ENCODE results near the gene CWC25.

CWC25 gene

GRCh38 chr17:38786372-38786771 is 38.7 kb downstream of the CWC25 start:
- POLR2A ChIA-PET, result no interaction called here
- TF ChIP-seq CTCF (IDR thresholded peaks at IDR 0.05; ENCODE audit: control extremely low read depth, extremely low read depth, low read depth, missing control alignments), result no peak
- CTCF ChIA-PET, result interaction anchor here (1.4 kb wide), 1 partner anchor 8 kb away, joined by 3 read pairs; no protein-coding TSS in a partner anchor
- no peak for DNase-seq (ENCODE audit: extremely low spot score)

GRCh38 chr17:38783227-38783626 is 41.9 kb downstream of the CWC25 start:
- DNase-seq (ENCODE audit: extremely low spot score), result no peak
- ChIA-PET POLR2A (no interaction called here), CTCF (no interaction called here)
- no peak for TF ChIP-seq CTCF (IDR thresholded peaks at IDR 0.05; ENCODE audit: control extremely low read depth, extremely low read depth, low read depth, missing control alignments)

DNA sequence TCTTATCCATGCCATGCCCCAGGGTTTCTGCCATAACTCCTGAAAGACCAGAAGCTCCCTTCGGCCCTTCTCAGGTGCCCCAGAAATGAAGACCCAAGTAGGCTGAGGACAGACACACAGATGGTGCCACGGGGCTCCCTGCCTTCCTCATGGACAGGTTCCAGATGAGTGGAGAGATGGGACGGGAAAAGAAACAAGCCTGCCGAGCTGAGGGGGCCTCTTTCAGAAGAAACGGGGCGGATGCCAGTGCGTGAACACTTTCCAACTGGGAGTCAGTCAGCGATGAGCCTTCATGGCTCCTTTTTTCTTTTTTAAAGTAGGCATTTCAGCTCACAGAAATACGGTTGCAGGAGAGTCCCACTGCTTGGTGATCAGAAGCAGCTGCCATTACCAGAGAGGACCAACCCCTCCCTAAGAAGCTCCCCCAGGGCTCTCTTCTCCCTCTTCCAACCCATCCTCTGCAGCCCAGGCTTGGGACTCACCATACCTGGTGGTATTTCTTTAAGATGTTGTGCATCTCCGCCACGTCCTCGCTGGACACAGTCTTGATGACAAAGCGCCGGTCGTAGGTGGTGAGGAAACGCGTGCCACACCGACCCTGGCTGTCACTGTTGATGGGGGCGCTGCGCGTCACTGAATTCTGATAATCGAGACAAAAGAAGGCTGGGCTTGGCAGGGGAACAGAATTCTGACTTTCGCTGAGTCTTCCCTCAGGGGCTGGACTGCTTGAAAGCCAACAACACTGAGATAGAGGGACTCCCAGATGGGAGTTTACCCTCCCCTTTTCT is 45.0 kb downstream of the CWC25 start:
- DNase-seq (ENCODE audit: extremely low spot score), result no peak
- ChIA-PET CTCF (interaction anchor here (1.0 to 1.3 kb wide), 2 partner anchors 18 to 21 kb away, joined by 3 read pairs; no protein-coding TSS in a partner anchor), POLR2A (no interaction called here)
- no peak for TF ChIP-seq CTCF (IDR thresholded peaks at IDR 0.05; ENCODE audit: control extremely low read depth, extremely low read depth, low read depth, missing control alignments)

- TF ChIP-seq CTCF (IDR thresholded peaks at IDR 0.05; ENCODE audit: control extremely low read depth, extremely low read depth, low read depth, missing control alignments), result no peak
- POLR2A ChIA-PET, result no interaction called here
- CTCF ChIA-PET, result interaction anchor here (0.7 to 0.9 kb wide), 2 partner anchors 9 to 16 kb away, joined by 3 to 4 read pairs; no protein-coding TSS in a partner anchor
- no peak for DNase-seq (ENCODE audit: extremely low spot score)
Measured at GRCh38 chr17:38777641-38778250, 47.4 kb downstream of the CWC25 start.

DNA sequence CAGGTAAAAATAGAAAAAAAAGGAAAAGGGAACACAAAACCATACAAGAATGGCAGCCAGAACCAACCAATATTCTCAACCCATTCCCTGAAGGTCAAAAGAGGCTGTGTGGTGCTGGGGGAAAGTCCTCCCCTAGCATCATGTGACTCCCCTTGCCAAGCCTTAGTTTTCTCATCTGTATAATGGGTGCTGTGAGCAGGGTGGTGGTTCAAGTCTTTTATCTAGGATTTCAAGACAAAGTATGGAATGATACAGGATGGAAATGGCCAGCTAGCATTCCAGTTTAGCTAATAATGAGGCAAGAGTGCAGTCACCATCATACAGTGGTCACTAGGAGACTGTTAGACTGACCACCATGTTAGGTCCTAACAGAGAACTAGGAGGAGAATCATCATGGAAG is 51.9 kb downstream of the CWC25 start:
- no peak for DNase-seq (ENCODE audit: extremely low spot score)
- ChIA-PET POLR2A (no interaction called here), CTCF (no interaction called here)
- no peak for TF ChIP-seq CTCF (IDR thresholded peaks at IDR 0.05; ENCODE audit: control extremely low read depth, extremely low read depth, low read depth, missing control alignments)

DNA sequence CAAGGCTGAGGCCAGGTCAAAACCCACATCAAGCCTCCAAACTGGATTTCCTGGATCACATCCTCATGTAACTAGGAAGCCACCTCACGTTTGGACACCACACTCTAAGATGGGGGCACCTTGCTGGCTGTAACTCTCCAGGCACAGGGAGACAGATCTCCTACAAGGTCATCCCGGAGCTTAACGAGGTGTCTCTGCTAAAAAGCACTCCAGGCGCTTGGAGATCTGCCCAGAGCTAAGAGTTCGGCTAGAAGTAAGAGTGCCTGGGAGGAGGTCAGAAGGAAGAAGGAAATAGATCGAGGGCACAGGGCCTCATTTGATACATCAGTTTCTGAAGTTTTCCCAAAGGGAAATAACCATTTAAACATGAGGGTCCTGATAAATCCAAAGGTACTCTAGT is 56.7 kb downstream of the CWC25 start:
- ChIA-PET CTCF (interaction anchor here (1.1 to 2.5 kb wide), 2 partner anchors 10 to 289 kb away, joined by 3 to 8 read pairs; no protein-coding TSS in a partner anchor), POLR2A (no interaction called here)
- no peak for DNase-seq (ENCODE audit: extremely low spot score)
- no peak for TF ChIP-seq CTCF (IDR thresholded peaks at IDR 0.05; ENCODE audit: control extremely low read depth, extremely low read depth, low read depth, missing control alignments)

Measured in GM10248 (cell line).